ENCODE data around the gene EBF3. TPM values are rescaled to one million over a fixed set of nuclear protein-coding genes. Genes with fewer than 3 reads are reported as not detected.

Gene EBF3
- total and polyA plus RNA-seq, 9 of the 15 experiments (the other 6 are each of a cell fraction or from before 2014, with no cell fraction given) = not detected

GRCh38 chr10:129958629-129959543, 5.2 kb downstream of the EBF3 start (continued):
- TF ChIP-seq ZNF449 (CRISPR knock-in tag; IDR thresholded peaks at IDR 0.05) (no peak), ZNF41 (CRISPR knock-in tag; conservative IDR thresholded peaks at IDR 0.05) (no peak)

GRCh38 chr10:129958148-129958628, 5.9 kb downstream of the EBF3 start:
- no peaks in the 10 kb centered on the region for H3K36me3 ChIP-seq (ENCODE audit: control insufficient read depth, insufficient read depth, low read length)
- no peaks in the 10 kb centered on the region; a peak in 1 of 5 replicates for H3K4me1 ChIP-seq (replicated peaks in 1 of 2; ENCODE audit: control insufficient read depth in 2 of 2, insufficient read depth in 2 of 2, low read length in 2 of 2)
- H4K20me1 ChIP-seq (replicated peaks; ENCODE audit: control insufficient read depth, insufficient read depth, low read length) = no peaks in the 10 kb centered on the region
- H3K9ac ChIP-seq (ENCODE audit: insufficient read depth in 1 of 2, low read depth in 2 of 2, low read length in 2 of 2) = no peak overlapping the region
- ChIA-PET POLR2A (no interaction called here), CTCF (ENCODE audit: low intra/inter-chr PET ratio) (no interaction called here)
- H3K79me2 ChIP-seq (ENCODE audit: control insufficient read depth, insufficient read depth, low read length) = no peaks in the 10 kb centered on the region
- no peak overlapping the region for H3K4me2 ChIP-seq (ENCODE audit: insufficient read depth, low read length)
- no peaks in the 10 kb centered on the region for H3K9me3 ChIP-seq (replicated peaks; ENCODE audit: control insufficient read depth, insufficient read depth, low read depth, low read length)
- H3K4me3 ChIP-seq = no peak overlapping the region
- H3K9me1 ChIP-seq (ENCODE audit: control insufficient read depth, insufficient read depth, low read length) = no peaks in the 10 kb centered on the region
- DNase-seq (ENCODE audit: extremely low read depth in 1 of 4, low spot score in 3 of 4) (no peak), ATAC-seq (no peak), FAIRE-seq (no peak)
- H3K27ac ChIP-seq (ENCODE audit: extremely low read depth, low read depth, low read length) = no peak overlapping the region
- in situ Hi-C loops (cut with MboI) = no loop called here
- no peak overlapping the region for H2AFZ ChIP-seq (ENCODE audit: low read depth, low read length)
- BruUV-seq (replicated peaks) = no TSS peak
- intact Hi-C loops (cut with micrococcal nuclease) = no loop called here
- H3K27me3 ChIP-seq (ENCODE audit: control insufficient read depth in 2 of 2, insufficient read depth in 2 of 2, low read length in 2 of 2) = peaks cover 0 to 11% of the 10 kb centered on the region in 2 experiments; a peak in 2 of 5 replicates
- 46% methylated on average over 16 of the region's 16 CpGs for WGBS (ENCODE audit: insufficient coverage, low coverage, missing lambda C conversion rate)
- TF ChIP-seq NR2F6 (CRISPR knock-in tag; IDR thresholded peaks at IDR 0.05) (no peak), ZNF280A (IDR thresholded peaks at IDR 0.05; ENCODE audit: low read depth, partially characterized antibody) (no peak), ELK1 (CRISPR knock-in tag; IDR thresholded peaks at IDR 0.05) (no peak), CHCHD3 (CRISPR knock-in tag; IDR thresholded peaks at IDR 0.05) (no peak), ZNF146 (CRISPR knock-in tag; IDR thresholded peaks at IDR 0.05; ENCODE audit: unreplicated experiment) (no peak), THAP12 (CRISPR knock-in tag; IDR thresholded peaks at IDR 0.05) (no peak), TSC22D4 (tag; IDR thresholded peaks at IDR 0.05) (no peak), HDAC1 (IDR thresholded peaks at IDR 0.05) (no peak), ZC3H8 (IDR thresholded peaks at IDR 0.05) (no peak), SMARCA4 (IDR thresholded peaks at IDR 0.05) (no peak), NR2C2 (CRISPR knock-in tag; IDR thresholded peaks at IDR 0.05) (no peak), NR2C2 (tag; IDR thresholded peaks at IDR 0.05) (no peak)
